ENCODE results near the gene TPO.

Gene TPO

GRCh38 chr2:1403565-1403964, 9.7 kb upstream of the TPO start:
- TF ChIP-seq SIN3A (IDR thresholded peaks at IDR 0.05; ENCODE audit: borderline replicate concordance, insufficient read depth, low read length) (no peak), FOXP2 (optimal IDR thresholded peaks at IDR 0.05; ENCODE audit: borderline replicate concordance, extremely low read depth, extremely low read length, insufficient read depth) (no peak), REST (IDR thresholded peaks at IDR 0.05; ENCODE audit: insufficient read depth in 1 of 2, low read depth in 2 of 2, low read length in 2 of 2) (no peak), POLR2AphosphoS5 (IDR thresholded peaks at IDR 0.05; ENCODE audit: low read depth, low read length) (no peak), TAF1 (IDR thresholded peaks at IDR 0.05; ENCODE audit: borderline replicate concordance, insufficient read depth, low read length) (no peak)

GRCh38 chr2:1405124-1405523, 8.1 kb upstream of the TPO start:
- TF ChIP-seq SIN3A (IDR thresholded peaks at IDR 0.05; ENCODE audit: borderline replicate concordance, insufficient read depth, low read length) = no peak
- TF ChIP-seq POLR2AphosphoS5 (IDR thresholded peaks at IDR 0.05; ENCODE audit: low read depth, low read length) = no peak
- TF ChIP-seq REST (IDR thresholded peaks at IDR 0.05; ENCODE audit: insufficient read depth in 1 of 2, low read depth in 2 of 2, low read length in 2 of 2) = no peak
- TF ChIP-seq TAF1 (IDR thresholded peaks at IDR 0.05; ENCODE audit: borderline replicate concordance, insufficient read depth, low read length) = no peak
- TF ChIP-seq FOXP2 (optimal IDR thresholded peaks at IDR 0.05; ENCODE audit: borderline replicate concordance, extremely low read depth, extremely low read length, insufficient read depth) = no peak

GRCh38 chr2:1405967-1406366, 7.3 kb upstream of the TPO start:
- TF ChIP-seq FOXP2 (optimal IDR thresholded peaks at IDR 0.05; ENCODE audit: borderline replicate concordance, extremely low read depth, extremely low read length, insufficient read depth) (no peak), TAF1 (IDR thresholded peaks at IDR 0.05; ENCODE audit: borderline replicate concordance, insufficient read depth, low read length) (no peak), POLR2AphosphoS5 (IDR thresholded peaks at IDR 0.05; ENCODE audit: low read depth, low read length) (no peak), REST (IDR thresholded peaks at IDR 0.05; ENCODE audit: insufficient read depth in 1 of 2, low read depth in 2 of 2, low read length in 2 of 2) (no peak), SIN3A (IDR thresholded peaks at IDR 0.05; ENCODE audit: borderline replicate concordance, insufficient read depth, low read length) (no peak)

DNA sequence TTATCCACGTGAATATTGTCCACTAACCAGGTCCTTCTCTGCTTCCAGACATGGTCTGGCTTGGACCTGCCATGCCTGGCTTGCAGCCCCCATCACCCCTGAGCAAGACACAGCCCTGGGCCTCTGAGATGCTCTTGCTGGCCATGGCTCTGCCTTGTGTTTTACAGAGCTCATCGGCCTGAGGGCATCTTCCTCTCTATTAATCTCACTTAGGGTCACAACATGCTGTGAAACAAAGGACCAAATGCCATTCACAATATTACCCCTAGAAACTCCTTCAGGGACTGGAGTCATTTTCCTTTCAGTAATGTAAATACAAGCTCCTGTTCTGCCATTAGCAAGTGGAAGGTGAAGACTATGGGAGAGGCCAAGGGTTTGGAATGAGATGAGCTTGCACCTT, 6.8 kb upstream of the TPO start:
- TF ChIP-seq REST (IDR thresholded peaks at IDR 0.05; ENCODE audit: insufficient read depth in 1 of 2, low read depth in 2 of 2, low read length in 2 of 2) (no peak), TAF1 (IDR thresholded peaks at IDR 0.05; ENCODE audit: borderline replicate concordance, insufficient read depth, low read length) (no peak), SIN3A (IDR thresholded peaks at IDR 0.05; ENCODE audit: borderline replicate concordance, insufficient read depth, low read length) (no peak), FOXP2 (optimal IDR thresholded peaks at IDR 0.05; ENCODE audit: borderline replicate concordance, extremely low read depth, extremely low read length, insufficient read depth) (no peak), POLR2AphosphoS5 (IDR thresholded peaks at IDR 0.05; ENCODE audit: low read depth, low read length) (no peak)

Measured in PFSK-1 (cell line).